Endothelial cell (in vitro differentiated cells): ENCODE results near the gene VPS37C. TPM values are rescaled to one million over a fixed set of nuclear protein-coding genes. Genes with fewer than 3 reads are reported as not detected.

Source experiments
- DNase-seq: peaks from one replicate; pipeline ENCODE4 v3.0.0; 2021; ENCODE audit warnings: low spot score
- H3K27ac Mint-ChIP-seq: one replicate; pipeline ENCODE4 v1.8.0; 2021; ENCODE audit warnings: mixed read lengths, inconsistent platforms; ENCODE audit not compliant: unreplicated experiment
- H3K27me3 Mint-ChIP-seq: one replicate; pipeline ENCODE4 v1.8.0; 2021; ENCODE audit warnings: mild to moderate bottlenecking, moderate library complexity, mixed read lengths, inconsistent platforms; ENCODE audit not compliant: unreplicated experiment
- H3K36me3 Mint-ChIP-seq: one replicate; pipeline ENCODE4 v1.8.0; 2021; ENCODE audit warnings: mild to moderate bottlenecking, low read depth, mixed read lengths, inconsistent platforms; ENCODE audit not compliant: unreplicated experiment
- H3K4me1 Mint-ChIP-seq: one replicate; pipeline ENCODE4 v1.8.0; 2021; ENCODE audit warnings: mild to moderate bottlenecking, mixed read lengths, inconsistent platforms; ENCODE audit not compliant: unreplicated experiment
- H3K4me3 Mint-ChIP-seq: one replicate; pipeline ENCODE4 v1.8.0; 2021; ENCODE audit warnings: mild to moderate bottlenecking, mixed read lengths, inconsistent platforms; ENCODE audit not compliant: unreplicated experiment
- H3K9me3 Mint-ChIP-seq: one replicate; pipeline ENCODE4 v1.8.0; 2021; ENCODE audit warnings: mixed read lengths, inconsistent platforms; ENCODE audit not compliant: unreplicated experiment
- total RNA-seq: library from RNA; stranded (reverse); fragmentation: NEBNext Ultra II Directional; extraction: Animal tissue kit (Norgen Biotek cat#: 25700); gene quantifications from one replicate; pipeline ENCODE4 v1.2.1, GENCODE V29; 2021; ENCODE audit not compliant: unreplicated experiment
- TF ChIP-seq, protein P1 (sequence below): fragments of 200-600 bp; sonication (generic); IDR thresholded peaks from one replicate; pipeline ENCODE4 v1.5.0; 2021; ENCODE audit warnings: antibody characterized with exemption; ENCODE audit not compliant: unreplicated experiment

Gene VPS37C
- total RNA-seq, 1 donor from 2014 or later = 23.9 TPM

DNA sequence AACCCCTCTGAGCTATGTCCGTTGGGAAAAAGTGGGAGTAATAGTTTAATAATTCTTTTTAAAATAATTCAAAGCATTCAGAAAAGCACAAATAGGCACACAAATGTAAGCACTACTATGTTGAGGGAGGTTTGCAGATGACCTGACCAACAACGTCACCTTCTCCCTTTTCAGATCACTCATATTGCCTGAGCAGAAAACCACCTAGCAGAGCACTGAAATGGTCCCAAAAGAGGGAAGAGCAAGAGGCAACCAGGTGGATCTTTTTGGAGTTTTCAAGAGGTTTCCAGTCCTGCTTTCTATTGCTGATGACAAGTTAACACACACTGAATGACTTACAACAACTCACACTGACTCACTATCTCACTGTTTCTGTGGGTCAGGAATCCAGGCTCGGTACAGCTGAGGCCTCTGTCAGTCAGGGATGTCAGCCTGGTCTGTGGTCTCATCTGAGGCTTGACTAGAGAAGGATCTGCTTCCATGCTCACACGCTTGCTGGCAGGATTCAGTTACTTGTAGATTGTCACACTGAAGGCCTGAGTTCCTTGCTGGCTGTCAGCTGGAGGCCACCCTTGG is 37.8 kb upstream of the VPS37C start:
- Mint-ChIP-seq H3K36me3 (peaks cover 3% of the 10 kb centered on the region), H3K9me3 (peaks cover 5% of the 10 kb centered on the region), H3K27ac (no peak overlapping the region), H3K4me1 (peaks cover 13% of the 10 kb centered on the region), H3K27me3 (peaks cover 13% of the 10 kb centered on the region), H3K4me3 (no peak overlapping the region)
- TF ChIP-seq, protein P1, sequence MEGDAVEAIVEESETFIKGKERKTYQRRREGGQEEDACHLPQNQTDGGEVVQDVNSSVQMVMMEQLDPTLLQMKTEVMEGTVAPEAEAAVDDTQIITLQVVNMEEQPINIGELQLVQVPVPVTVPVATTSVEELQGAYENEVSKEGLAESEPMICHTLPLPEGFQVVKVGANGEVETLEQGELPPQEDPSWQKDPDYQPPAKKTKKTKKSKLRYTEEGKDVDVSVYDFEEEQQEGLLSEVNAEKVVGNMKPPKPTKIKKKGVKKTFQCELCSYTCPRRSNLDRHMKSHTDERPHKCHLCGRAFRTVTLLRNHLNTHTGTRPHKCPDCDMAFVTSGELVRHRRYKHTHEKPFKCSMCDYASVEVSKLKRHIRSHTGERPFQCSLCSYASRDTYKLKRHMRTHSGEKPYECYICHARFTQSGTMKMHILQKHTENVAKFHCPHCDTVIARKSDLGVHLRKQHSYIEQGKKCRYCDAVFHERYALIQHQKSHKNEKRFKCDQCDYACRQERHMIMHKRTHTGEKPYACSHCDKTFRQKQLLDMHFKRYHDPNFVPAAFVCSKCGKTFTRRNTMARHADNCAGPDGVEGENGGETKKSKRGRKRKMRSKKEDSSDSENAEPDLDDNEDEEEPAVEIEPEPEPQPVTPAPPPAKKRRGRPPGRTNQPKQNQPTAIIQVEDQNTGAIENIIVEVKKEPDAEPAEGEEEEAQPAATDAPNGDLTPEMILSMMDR = no peak
- DNase-seq = no peak

DNA sequence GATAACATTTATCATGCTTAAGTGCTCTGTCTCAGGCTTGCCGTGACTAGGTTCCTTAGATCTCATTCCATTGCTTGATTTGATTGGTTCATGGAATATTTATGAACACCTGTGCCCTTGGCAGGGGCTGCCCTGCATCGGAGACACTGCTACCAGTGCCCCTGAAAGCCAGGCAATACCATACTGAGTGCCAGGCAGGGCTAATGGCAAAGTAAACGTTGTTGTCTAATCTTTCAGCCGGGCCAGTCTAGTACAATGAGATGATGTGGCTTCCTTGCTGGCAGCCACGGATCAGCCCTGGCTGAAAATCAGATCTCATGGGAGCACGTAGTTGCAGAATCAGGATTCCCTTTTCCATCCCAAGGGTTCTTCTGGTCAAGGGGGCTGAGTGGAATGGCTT is 37.1 kb upstream of the VPS37C start:
- TF ChIP-seq, protein P1 = no peak
- H3K27me3 Mint-ChIP-seq = peaks cover 13% of the 10 kb centered on the region
- DNase-seq = no peak
- no peak overlapping the region for H3K27ac Mint-ChIP-seq
- peaks cover 3% of the 10 kb centered on the region for H3K36me3 Mint-ChIP-seq
- peaks cover 10% of the 10 kb centered on the region for H3K4me1 Mint-ChIP-seq
- H3K9me3 Mint-ChIP-seq = peaks cover 5% of the 10 kb centered on the region
- no peak overlapping the region for H3K4me3 Mint-ChIP-seq

DNA sequence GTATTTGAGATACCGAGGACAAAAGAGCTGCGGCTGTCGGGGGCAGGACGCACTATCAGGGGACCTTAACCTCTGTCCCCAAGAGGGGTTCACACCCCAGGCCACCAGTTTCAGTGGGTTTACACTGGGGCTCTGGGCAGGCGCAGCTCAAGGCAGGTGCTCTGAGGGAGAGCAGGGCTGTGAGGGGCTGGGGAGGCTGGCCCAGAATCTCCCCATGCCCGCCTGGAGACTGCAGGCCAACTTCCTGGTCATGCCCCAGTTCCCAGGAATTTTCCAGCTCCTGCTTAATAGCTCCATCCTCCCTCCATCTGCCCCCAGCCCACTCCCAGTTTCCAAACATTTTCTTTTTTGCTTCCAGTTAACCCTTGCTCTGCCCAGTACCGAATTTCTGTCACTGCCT is 34.5 kb upstream of the VPS37C start:
- Mint-ChIP-seq H3K27ac (no peak overlapping the region), H3K9me3 (peaks cover under 1% of the 10 kb centered on the region), H3K36me3 (no peaks in the 10 kb centered on the region), H3K4me1 (peaks cover 4% of the 10 kb centered on the region), H3K27me3 (peaks cover 5% of the 10 kb centered on the region), H3K4me3 (no peak overlapping the region)
- TF ChIP-seq, protein P1 = no peak
- DNase-seq = no peak

DNA sequence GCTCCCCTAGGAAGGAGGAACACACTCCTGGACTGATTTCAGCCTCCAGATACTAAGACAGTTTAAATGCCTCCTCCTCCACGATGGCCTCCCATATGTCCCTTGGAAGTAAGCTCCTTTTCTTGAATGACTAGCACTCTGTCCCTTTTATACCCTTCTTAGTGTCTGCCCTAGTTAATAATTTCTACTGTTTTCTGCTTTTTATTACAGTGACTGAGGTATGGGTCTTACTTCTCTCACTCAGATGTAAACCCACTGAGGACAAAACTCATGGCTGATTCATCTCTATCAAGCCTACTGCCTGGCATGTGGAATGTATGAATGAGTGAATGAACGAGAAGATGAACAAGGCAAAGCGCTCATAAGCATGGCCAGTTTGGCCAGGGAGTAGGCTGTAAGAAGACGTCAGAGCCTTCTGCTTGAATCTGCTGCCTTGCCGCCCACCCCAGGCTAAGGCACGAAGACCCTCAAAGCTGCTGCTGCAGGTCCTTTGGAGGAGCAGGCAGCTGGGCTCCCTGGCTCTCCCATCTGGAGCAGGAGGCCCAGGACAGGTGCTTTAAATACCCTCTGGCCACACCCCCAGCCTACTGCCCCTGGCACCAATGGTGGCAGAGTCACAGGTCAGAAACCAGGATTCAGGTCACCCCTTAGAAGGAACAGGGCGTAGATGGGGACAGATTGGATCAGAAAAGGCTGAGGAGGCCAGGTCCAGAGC is 33.9 kb upstream of the VPS37C start:
- TF ChIP-seq, protein P1 = no peak
- no peak for DNase-seq
- Mint-ChIP-seq H3K4me1 (peaks cover 4% of the 10 kb centered on the region), H3K27ac (no peak overlapping the region), H3K9me3 (no peaks in the 10 kb centered on the region), H3K4me3 (no peak overlapping the region), H3K27me3 (peaks cover 5% of the 10 kb centered on the region), H3K36me3 (no peaks in the 10 kb centered on the region)

- peaks cover 5% of the 10 kb centered on the region for H3K27me3 Mint-ChIP-seq
- H3K36me3 Mint-ChIP-seq = no peaks in the 10 kb centered on the region
- no peak overlapping the region for H3K4me3 Mint-ChIP-seq
- no peaks in the 10 kb centered on the region for H3K9me3 Mint-ChIP-seq
- H3K4me1 Mint-ChIP-seq = peaks cover 4% of the 10 kb centered on the region
- TF ChIP-seq, protein P1 = no peak
- H3K27ac Mint-ChIP-seq = no peak overlapping the region
- DNase-seq = no peak
These were observed 33.0 kb upstream of the VPS37C start for GRCh38 chr11:61194169-61194671.
